HepG2 (cell line): Measurements from ENCODE around the gene ANKRD53. TPM values are rescaled to one million over a fixed set of nuclear protein-coding genes. Genes with fewer than 3 reads are reported as not detected.

Experiments used
- DPF2 ChIP-seq: sonication (generic); formaldehyde crosslinking; IDR thresholded peaks from 2 replicates; pipeline ENCODE4 v1.4.0; 2020; ENCODE audit warnings: mild to moderate bottlenecking, low read depth, missing genetic modification reagents, borderline replicate concordance
- EP300 ChIP-seq, 3 experiments: sonication (generic) in 1 of 3; formaldehyde crosslinking in 1 of 3; IDR thresholded peaks; 2 replicates each; pipeline versions ENCODE4 v1.5.1 to v1.6.1; 2011 to 2020; ENCODE audit warnings: low read depth in 2 of 3, low read length in 2 of 3, borderline replicate concordance in 1 of 3, improper control_type of control experiment in 1 of 3, mild to moderate bottlenecking in 1 of 3, missing genetic modification reagents in 1 of 3, moderate library complexity in 1 of 3
- JDP2 ChIP-seq: sonication (generic); formaldehyde crosslinking; IDR thresholded peaks from 2 replicates; pipeline ENCODE4 v1.8.1; 2022; ENCODE audit warnings: missing genetic modification reagents, borderline replicate concordance
- SALL2 ChIP-seq: sonication (generic); formaldehyde crosslinking; IDR thresholded peaks from 2 replicates; pipeline ENCODE4 v1.8.1; 2023; ENCODE audit warnings: mild to moderate bottlenecking, missing genetic modification reagents, inconsistent platforms
- SNRNP70 ChIP-seq: fragments of 200-400 bp; formaldehyde crosslinking; IDR thresholded peaks from 2 replicates; pipeline ENCODE4 v1.6.1; 2017; ENCODE audit warnings: mild to moderate bottlenecking, low read depth, low read length, moderate library complexity
- ZKSCAN5 ChIP-seq: sonication (generic); formaldehyde crosslinking; IDR thresholded peaks from 2 replicates; pipeline ENCODE4 v1.5.1; 2020; ENCODE audit warnings: mild to moderate bottlenecking, missing genetic modification reagents
- ZNF275 ChIP-seq: sonication (generic); formaldehyde crosslinking; IDR thresholded peaks from 2 replicates; pipeline ENCODE4 v1.8.0; 2022; ENCODE audit warnings: missing genetic modification reagents, mild to moderate bottlenecking, inconsistent platforms, borderline replicate concordance
- ZNF318 ChIP-seq: sonication (generic); formaldehyde crosslinking; IDR thresholded peaks from 2 replicates; pipeline ENCODE4 v1.4.0; 2020; ENCODE audit warnings: mild to moderate bottlenecking, missing genetic modification reagents
- ZNF609 ChIP-seq: sonication (generic); formaldehyde crosslinking; IDR thresholded peaks from 2 replicates; pipeline ENCODE4 v1.4.0; 2020; ENCODE audit warnings: mild to moderate bottlenecking, missing genetic modification reagents, borderline replicate concordance
- ZNF619 ChIP-seq: sonication (generic); formaldehyde crosslinking; IDR thresholded peaks from 2 replicates; pipeline ENCODE4 v1.4.0; 2020; ENCODE audit warnings: mild to moderate bottlenecking, missing genetic modification reagents
- ZNF781 ChIP-seq: sonication (generic); formaldehyde crosslinking; IDR thresholded peaks from 2 replicates; pipeline ENCODE4 v1.5.1; 2020; ENCODE audit warnings: borderline replicate concordance, mild to moderate bottlenecking, missing genetic modification reagents; ENCODE audit errors: not compliant biosample characterization
- ZNF83 ChIP-seq: sonication (generic); formaldehyde crosslinking; IDR thresholded peaks from 2 replicates; pipeline ENCODE4 v1.4.0; 2020; ENCODE audit warnings: missing genetic modification reagents, mild to moderate bottlenecking, borderline replicate concordance
- polyA plus RNA-seq, 8 experiments: library from polyadenylated mRNA; depleted of rRNA in 3 of 8; stranded (reverse) in 7 of 8; unstranded in 1 of 8; fragments of >200 nt; fragmentation: Illumina TruSeq in 4 of 8; extraction: Trizol in 4 of 8; gene quantifications; 2 replicates each; pipeline versions ENCODE4 v1.2.1 to v1.2.3, GENCODE V29; 2011 to 2016; ENCODE audit warnings: low read depth in 4 of 8, missing spikeins in 1 of 8, mixed read lengths in 1 of 8; ENCODE audit not compliant: insufficient read depth in 1 of 8
- total RNA-seq, 5 experiments: library from RNA; depleted of rRNA; stranded (reverse); fragments of >200 nt; fragmentation: Illumina TruSeq; extraction: Trizol; gene quantifications; 2 replicates each; pipeline ENCODE4 v1.2.3, GENCODE V29; 2016; ENCODE audit warnings: low read depth in 1 of 5

The ANKRD53 gene
- total and polyA plus RNA-seq, 2 of the 13 experiments (the other 11 are each of a cell fraction or from before 2014, with no cell fraction given) = 0.15 TPM; not detected in 1

GRCh38 chr2:71000780-71001591, 22.6 kb downstream of the ANKRD53 start (continued):
- TF ChIP-seq SNRNP70 (no peak), ZNF619 (CRISPR knock-in tag) (no peak), EP300 (IDR thresholded peaks at IDR 0.05; ENCODE audit: low read depth in 2 of 2, low read length in 2 of 2) (no peak), EP300 (CRISPR knock-in tag; IDR thresholded peaks at IDR 0.05; ENCODE audit: borderline replicate concordance) (0 out of 2 replicates have a peak, but pooled peaks have one; percentile 9), JDP2 (no peak), DPF2 (CRISPR knock-in tag) (no peak), ZNF318 (CRISPR knock-in tag) (0 out of 2 replicates have a peak, but pooled peaks have one; percentile 24), SALL2 (CRISPR knock-in tag) (peak; percentile 80; the same call in 1 of the 2 replicates), ZNF275 (0 out of 2 replicates have a peak, but pooled peaks have one; percentile 66), ZNF781 (CRISPR knock-in tag) (peak; percentile 46), ZNF609 (CRISPR knock-in tag) (no peak), ZNF83 (CRISPR knock-in tag) (no peak), ZKSCAN5 (CRISPR knock-in tag) (peak; percentile 70; the same call in 1 of the 2 replicates)
